HG03025 (cell line): ENCODE data around the gene MEF2D.

Source experiments
- ATAC-seq: cut with Tn5 transposase; IDR thresholded peaks from one replicate; pipeline ENCODE4 v1.9.1; 2021; ENCODE audit warnings: mild to moderate bottlenecking, moderate library complexity; ENCODE audit not compliant: unreplicated experiment, low FRiP score

The MEF2D gene

DNA sequence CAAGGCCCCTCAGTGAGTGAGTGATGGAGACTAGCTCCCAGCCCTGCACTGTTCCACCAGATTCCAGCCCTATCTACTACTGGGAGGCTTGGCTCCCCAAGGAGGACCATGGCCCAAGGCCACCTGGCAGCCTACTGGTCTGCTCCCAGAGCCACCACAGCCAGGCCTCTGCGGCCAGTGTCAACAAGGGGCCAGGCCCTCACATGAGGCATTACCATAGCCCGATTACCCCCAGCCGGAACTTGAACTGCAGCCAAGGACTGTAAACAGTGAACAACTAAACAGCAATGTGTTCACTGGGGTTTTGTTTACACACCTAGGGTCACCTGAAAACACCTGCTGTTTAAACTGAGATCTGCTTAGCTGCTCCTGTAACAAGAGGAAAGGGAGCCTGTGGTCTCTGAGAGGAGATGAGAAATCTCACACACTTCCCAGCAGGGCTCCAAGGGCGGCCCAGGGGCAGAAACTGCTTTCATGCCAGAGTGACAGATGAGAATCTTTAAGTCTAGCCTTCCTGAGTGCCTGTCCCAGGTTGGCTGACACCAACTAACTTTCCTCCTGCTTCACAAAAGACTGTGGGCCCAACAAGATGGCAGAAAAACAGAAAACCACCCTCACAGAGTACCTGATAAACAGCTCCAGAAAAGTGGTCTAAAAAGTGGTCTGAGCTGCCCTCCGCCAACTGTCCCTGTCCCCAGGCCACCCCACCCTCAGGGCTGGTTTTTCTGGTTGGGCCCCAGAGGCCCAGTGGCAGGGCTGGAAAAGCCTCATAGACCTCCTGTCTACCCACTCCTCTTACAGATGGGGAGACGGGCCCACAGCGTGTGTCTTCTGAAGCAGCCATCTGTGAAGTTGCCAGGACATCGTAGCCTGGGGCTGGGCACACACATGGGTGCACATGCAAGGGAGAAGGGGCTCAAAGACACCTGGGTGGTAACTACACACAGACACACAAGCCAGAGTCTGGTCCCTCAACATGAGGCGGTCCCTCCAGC, 28.8 kb downstream of the MEF2D start:
- no peak for ATAC-seq

DNA sequence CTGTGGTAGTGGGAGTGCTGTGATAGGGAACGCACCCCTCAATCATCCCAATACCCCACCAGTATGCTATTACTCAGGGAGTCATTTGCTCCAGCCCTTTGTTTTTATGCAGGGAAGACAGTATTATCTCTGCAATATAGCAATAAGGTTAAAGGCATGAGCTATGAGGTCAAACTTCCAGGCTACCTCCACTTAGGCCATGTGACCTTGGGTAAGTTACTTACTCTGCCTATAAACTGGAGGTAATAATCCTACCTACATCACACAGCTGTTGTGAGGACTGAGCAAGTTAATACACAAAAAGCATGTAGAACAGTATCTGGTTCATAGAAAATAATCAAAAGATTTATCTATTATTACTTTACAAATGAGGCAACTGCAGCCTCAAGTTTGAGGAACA, 30.1 kb downstream of the MEF2D start:
- no peak for ATAC-seq

DNA sequence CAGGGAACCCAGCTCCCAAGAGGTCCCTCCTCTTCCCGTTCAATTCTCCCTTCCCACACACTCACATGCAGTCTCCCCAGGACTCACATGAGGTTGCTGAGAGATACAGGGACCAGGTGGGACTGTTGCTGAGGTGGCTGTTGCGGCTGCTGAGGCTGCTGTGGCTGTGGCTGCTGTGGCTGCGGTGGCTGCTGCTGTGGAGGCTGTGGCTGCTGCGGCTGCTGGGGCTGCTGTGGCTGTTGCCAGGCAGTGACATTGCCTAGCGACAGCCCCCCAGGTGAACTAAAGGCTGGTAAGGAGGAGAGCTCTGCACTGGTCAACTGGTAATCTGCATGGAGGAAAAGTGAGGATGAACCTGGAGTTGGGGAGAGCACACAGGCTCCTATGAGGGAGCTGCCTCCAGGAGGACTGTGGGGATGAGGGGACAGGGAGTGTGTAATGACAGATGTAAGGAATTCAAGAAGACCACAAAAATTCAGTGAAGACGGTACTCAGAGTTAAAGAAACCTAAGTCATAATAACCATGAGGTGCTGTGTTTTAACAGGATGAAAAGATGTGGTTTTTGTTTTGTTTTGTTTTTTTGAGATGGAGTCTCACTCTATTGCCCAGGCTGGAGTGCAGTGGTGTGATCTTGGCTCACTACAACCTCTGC, 31.8 kb downstream of the MEF2D start:
- ATAC-seq = no peak

DNA sequence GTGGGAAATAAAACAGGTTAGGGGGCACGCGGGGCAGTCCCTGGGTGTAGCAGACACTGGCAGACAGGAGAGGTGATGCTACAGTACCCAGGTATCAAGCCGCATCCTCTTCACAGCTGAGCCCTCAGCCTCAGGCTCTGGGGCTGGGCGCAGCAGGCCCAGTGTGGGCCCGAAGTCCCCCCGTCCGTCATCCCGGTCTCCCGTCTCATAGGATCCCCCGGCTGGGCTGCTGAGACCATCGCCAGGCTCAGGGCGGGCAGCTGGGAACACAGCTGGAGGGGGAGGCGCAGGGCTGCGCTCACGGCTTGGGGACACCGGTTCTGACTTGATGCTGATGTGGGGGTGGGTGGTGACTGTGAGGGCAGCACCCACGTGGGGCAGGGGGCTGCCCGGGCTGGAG, 32.7 kb downstream of the MEF2D start:
- ATAC-seq = no peak

DNA sequence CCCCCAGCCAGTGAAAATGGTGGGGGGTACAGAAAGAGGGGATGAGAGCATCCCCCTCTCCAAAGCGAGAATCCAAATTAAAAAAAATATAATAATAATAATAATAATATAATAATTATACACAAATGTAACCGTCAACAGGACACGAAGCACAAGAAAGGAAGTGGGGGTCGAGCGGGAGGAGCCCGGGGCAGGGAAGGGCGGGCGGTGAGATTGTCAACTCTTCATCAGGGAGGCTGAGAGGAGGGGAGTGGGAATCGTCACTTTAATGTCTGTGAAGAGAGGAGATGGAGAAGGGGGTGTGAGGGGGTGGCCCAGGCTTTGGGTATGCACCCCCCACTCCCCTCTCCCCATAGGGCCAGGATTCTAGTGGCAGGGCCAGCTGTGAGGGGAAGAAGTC, 33.2 kb downstream of the MEF2D start:
- ATAC-seq = no peak

DNA sequence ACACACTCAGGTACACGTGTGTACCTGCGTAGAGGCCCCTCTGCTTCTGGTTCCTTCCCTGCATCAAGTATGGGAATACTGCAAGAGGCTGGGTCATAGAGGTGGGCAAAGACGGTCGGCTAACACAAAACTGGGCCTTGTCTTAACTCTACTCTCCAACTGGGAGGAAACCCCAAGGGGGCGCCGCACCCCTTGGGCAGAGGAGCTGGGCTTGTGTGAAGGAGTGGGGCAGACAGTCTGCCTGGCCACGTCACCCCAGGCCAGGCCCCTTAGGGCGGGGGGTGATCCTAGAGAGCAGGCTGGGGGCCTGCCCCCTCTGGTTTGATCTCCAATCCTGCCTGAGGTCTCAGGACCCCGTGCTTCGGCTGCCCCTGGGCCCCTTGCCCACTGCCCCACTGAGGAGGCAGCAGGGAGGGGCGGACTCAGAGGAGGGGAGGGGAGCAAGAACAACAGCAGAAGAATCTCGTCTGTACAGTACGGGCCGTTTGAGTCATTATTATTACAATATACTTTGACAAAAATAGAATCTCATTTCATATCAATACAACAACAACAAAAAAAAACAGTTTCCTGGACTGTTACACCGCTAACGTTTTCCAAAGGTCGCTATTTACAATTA, 34.7 kb downstream of the MEF2D start:
- ATAC-seq = no peak

DNA sequence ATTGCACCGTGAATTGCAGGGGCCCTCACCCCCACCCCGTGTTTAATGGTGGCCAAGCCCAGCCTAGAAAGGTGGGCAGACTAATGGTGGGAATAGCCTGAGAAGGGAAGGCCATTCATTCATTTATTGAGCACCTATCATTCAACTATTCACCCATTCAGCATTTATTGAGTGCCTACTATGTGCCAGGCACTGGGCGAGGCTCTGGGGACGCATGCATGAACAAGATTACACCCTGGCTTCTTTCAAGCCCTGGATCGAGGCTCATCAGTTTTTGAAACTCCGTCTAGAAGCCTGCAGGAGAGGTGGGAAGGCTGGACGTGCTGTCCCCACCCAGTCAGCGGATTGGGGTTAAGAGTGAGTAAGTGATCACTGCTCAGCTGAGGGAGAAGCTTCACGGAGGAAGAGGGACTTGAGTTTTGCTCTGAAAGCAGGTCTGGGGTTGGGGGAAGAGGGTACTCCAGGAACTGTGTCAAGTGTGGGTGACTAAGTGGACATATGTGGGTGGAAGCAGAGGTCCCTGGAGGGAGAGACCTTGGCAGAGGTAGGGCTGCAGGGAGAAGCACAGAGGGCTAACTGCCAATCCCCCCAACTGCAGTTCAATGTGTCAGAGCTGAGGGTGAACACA, 35.6 kb downstream of the MEF2D start:
- ATAC-seq = no peak

DNA sequence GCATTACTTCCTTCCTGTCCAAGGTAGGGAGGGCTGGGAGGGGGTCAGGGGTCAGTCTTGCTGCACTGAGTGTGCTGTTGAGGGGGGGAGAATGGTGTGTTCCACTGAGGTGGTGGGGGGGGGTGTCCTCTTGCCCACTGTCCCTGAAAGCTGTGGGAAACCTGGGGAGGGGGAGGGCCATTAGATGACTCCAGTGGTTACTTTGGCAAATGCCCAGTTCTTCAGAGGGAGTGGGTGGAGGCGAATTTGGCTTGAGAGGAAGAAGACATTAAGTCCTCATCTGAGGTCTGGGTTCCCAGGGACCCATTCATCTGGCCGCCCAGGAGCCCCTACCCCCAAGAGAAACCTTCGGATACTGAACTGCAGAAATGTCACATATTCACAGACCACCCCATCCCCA, 36.2 kb downstream of the MEF2D start:
- ATAC-seq = no peak

DNA sequence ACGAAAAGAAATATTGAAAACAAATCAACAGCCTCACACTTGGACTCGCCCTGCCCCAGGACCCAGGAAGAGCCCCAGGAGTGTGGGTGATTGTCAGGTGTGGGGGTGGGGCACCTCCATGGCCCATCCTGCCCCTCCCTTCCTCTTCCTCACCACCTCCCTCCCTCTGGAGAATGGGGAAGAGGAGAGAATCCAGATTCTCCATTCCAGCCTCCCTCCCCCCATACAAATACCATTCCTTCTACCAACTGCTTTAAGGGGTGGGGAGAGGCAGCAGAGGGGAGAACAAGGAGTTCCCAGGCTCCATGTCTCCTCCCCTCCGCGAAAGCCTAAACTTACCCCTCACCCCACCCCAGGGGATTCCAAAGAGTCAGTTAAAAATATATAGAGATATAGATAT, 36.7 kb downstream of the MEF2D start:
- ATAC-seq = no peak

DNA sequence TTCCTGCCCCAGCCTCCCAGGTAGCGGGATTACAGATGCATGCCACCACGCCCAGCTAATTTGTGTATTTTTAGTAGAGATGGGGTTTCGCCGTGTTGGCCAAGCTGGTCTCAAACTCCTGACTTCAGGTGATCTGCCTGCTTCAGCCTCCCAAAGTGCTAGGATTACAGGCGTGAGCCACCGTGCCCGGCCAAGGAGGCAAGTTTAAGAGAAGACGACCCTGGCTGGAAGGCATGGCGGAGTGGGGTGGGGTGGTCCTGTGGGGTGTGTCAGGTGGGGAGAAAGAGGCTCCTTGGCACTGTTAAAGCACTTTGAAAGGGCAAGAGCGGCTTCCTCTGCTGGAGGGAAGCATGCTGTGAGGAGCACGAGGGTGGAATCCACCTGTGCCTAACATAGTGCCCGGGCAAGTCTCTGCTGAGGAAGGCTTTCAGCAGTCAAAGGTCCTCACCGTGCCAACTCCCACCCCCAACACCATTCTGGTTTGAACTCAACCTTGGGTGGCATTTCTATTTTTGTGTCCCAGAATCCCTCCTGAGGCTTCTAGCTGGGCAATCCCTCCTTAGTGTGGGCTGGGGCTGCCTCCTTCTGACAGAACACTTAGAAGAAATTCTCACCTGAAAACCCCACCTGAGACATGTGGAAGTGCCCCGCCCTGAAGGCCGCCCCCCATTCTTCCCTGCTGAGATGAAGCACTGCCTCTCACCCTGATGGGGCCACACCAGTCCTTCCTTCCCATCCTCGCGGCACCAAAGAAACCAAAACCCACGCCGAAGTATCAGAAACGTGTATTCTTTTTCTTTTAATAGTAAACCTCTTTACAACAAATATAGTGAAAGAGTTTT, 37.4 kb downstream of the MEF2D start:
- no peak for ATAC-seq

DNA sequence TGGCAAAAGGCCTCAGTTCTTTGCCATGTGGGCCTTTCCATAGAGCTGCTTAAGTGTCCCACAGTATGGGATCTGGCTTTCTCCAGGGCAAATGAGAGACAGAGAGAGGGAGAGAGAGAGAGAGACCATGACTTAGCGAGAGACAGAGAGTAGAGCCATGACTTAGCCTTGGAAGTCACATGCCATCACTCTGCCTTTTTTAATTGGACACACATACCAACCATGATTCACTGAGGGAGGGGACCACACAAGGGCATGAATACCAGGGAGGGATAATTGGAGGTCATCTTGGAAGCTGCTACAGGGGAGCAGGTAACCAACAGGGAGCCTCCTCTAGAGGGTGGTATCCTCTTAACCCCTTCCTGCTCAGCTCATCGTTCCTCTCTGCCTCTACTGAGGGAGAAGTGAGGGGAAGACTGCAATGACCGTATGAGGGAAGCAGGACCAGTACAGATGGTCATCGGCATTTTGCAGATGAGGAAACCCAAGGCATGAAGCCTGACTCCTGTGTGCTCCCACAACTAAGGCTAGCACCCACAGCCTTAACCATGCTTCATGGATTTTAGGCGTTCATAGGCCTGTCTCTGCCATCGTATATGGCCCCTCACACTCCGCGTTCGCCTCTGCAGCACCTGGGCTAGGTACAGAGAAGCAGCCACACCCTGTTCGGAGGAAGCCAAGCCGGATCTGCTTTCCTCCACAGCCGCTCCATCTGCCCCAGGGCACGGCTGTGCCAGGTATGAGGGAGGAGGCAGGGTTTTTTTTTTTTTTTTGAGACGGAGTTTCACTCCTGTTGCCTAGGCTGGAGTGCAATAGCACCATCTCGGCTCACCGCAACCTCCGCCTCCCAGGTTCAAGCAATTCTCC, 38.6 kb downstream of the MEF2D start:
- no peak for ATAC-seq

DNA sequence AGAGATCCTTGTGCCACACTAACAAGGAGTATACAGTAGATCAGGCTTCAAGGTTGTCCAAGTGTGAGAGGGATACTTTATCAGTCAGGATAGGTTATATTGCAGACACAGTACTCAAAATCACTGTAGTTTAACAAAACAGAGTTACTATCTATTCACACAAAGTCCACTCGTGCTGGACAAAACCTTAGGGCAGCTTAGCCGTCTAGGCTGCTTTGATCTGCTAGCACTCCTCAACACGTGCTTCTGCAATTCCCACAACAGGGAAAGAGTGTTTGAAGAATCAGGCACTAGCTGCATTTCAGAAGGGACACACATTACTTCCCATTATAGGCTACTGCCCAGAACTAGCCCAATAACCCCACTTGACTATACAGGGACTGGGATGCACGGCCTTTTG, 39.5 kb downstream of the MEF2D start:
- ATAC-seq = no peak

DNA sequence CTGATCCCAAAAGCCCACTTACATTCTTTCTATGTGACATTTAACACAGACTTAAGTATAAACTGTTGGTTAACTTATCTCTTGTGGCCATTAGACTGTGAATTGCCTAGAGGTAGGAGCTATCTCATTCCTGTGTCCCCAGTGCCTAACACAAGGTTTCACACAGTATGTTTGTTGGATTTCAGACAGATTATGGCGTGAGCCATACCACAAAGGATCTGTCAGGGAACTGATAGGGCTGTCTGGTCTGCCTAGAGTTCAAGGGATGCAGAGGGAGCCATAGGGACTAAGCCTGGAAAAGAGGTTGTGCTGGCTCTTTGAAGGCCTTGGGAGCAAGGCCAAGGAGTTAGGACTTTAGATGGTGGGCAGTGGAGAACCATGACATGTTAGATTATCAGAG, 40.0 kb downstream of the MEF2D start:
- ATAC-seq = no peak

DNA sequence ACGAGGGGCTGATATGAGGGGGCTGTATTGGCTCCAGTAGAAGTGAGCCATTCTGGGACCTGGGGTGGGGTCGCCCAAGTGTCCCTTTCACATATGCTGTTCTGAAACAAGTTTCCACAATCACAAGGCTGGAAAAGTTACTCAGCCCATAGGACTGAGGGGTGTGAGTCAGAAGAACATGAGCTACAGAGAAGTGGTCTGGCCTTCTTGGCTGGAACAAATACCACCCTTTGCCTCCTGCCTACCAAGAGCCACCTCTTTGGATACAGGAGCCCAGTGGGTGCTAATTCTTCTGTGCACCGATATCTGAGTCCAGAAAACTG, 42.4 kb downstream of the MEF2D start:
- ATAC-seq = no peak

DNA sequence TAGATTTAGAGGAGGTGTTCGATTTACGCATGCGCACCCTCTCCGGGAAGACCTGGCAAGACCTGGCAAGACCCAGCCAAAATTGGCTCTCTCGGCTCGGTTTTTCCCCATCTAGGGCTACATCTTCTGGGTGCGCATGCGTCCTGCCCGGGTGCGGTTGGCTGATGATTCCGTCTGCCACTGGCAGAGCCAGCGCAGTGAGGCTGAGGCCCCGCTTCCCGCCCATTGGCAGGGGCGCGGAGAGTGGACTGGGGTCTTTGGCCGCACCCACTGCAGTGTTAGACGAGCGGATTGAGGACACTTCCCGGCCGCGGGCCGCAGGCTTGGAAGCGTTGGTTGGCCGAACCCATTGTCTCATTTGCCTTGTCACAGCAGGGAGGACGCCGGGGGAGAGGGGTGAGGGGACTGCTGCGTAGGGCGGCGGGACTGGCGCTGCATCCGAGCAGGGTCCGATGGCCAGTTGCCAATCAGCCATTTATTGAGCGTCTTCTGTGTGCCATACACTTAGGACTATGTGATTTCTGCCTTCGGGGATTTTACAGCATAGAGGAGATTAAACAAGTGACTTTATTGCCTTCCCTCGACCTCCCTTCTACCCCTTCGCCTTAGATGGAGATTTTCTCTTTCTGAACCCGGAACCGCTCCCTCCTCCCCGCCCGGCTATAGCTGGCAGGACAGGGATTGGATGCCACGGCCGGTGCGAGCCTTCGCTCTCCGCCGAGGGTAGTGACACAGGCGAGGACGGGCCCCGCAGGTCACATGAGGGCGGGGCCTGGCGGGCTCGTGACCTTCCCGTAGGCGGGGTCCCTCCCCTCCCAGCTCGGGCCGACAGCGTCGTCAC, 43.7 kb downstream of the MEF2D start:
- peak; percentile 60 for ATAC-seq

DNA sequence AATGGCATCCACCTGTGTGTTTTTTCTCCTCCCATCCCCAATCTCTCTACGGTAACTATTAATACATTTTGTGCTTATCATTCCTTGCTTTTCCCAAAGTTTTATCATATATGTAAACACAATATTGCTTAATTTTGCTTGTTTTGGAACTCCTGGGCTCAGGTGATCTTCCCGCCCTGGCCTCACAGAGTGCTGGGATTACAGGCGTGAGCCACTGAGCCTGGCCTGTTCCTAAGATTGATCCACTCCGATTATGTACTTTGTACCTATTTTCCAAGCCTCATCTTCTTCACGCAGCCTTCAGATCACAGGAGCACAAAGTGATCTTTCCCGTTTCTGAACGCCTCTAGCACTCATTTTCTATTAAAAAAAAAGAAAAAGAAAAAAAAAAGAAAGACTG, 45.2 kb downstream of the MEF2D start:
- no peak for ATAC-seq

DNA sequence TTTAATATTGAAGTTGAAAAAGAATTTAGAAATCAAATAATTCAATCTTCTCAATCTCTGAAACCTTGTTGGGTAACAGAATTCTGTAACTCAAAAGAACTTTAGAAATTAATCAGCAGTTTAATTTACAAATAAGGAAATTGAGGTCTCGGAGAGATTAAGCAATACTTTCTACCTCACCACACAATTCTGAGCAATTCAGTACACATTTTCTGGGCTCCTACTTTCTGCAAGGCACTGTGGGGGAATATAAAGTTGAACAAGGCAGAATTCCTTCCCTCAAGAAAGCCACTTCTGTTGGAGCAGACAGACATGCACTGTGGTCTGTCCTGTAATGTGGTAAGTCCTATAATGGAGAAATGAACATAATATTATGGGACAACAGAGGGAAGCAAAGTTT, 47.7 kb downstream of the MEF2D start:
- ATAC-seq = no peak

DNA sequence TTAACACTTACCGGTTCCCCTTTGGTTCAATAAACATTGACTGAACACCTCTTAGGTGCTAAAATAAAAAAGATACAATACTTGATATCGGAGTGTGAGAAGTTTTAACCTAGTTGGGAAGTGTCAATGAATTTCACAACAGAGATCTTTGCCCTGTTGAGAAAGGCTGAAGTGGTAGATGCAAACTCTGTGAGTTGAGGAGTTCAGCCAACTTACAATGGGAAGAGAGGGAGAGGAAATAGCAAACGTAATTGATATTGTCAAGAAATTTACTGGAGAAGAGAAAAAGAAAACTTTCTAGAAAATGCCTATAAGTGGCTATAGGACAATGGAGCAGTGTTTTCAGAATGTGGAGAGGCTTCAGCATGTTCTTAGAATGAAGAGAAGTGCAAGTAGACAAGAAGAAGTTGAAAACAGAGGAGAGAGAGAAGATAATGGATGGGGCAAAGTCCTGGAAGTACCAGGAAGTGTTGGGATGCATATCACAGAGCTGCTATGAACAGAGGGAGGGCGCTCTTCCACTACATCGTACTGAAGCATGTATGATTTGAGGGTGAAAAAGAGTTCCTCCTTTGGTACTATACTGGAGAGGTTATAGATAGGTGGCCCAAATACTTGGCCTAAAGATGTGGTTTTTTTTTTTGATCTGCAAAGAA, 48.9 kb downstream of the MEF2D start:
- ATAC-seq = no peak
